Measurements from ENCODE around the gene RNF115. TPM values are rescaled to one million over a fixed set of nuclear protein-coding genes. Genes with fewer than 3 reads are reported as not detected.

RNF115 gene
- total and polyA plus RNA-seq, 2 of the 13 experiments (the other 11 are each of a cell fraction or from before 2014, with no cell fraction given): 6.0 to 10.1 TPM

GRCh38 chr1:145710291-145711027 is 113.4 kb downstream of the RNF115 start (continued):
- no peak for TF ChIP-seq DZIP1 (CRISPR knock-in tag; IDR thresholded peaks at IDR 0.05)
- 0 out of 2 replicates have a peak, but pooled peaks have one; percentile 9 for TF ChIP-seq ZKSCAN8 (CRISPR knock-in tag; IDR thresholded peaks at IDR 0.05; ENCODE audit: borderline replicate concordance)
- TF ChIP-seq RCOR2 (CRISPR knock-in tag; IDR thresholded peaks at IDR 0.05): peak; percentile 63
- TF ChIP-seq NFIC (IDR thresholded peaks at IDR 0.05; ENCODE audit: low read length): no peak
- no peak for TF ChIP-seq THAP8 (CRISPR knock-in tag; IDR thresholded peaks at IDR 0.05; ENCODE audit: borderline replicate concordance)
- TF ChIP-seq ZNF772 (CRISPR knock-in tag; IDR thresholded peaks at IDR 0.05): no peak
- TF ChIP-seq PLSCR1 (CRISPR knock-in tag; IDR thresholded peaks at IDR 0.05; ENCODE audit: borderline replicate concordance): no peak
- TF ChIP-seq BCLAF1 (IDR thresholded peaks at IDR 0.05): no peak
- TF ChIP-seq ZNF660 (CRISPR knock-in tag; IDR thresholded peaks at IDR 0.05; ENCODE audit: borderline replicate concordance, low read depth): no peak
- TF ChIP-seq ETV6 (CRISPR knock-in tag; conservative IDR thresholded peaks at IDR 0.05): no peak

All from HepG2 (cell line).